Activated CD4-positive, alpha-beta memory T cell treated with anti-CD3 and anti-CD28 coated beads for 36 hours (primary cell): ENCODE data around the gene PSMG1. TPM values are rescaled to one million over a fixed set of nuclear protein-coding genes. Genes with fewer than 3 reads are reported as not detected.
A peak's percentile ranks its signal among the peaks of the same experiment; 100 is the strongest.

ENCODE experiments used
- CTCF ChIA-PET: fragments of 350-600 bp; sonication (Branson Sonifier 250); formaldehyde crosslinking; loops from one replicate; lab custom pipeline; 2021; ENCODE audit warnings: antibody characterized with exemption, inconsistent platforms; lab: Charles Lee
- POLR2A ChIA-PET: fragments of 350-600 bp; sonication (Branson Sonifier 250); formaldehyde crosslinking; loops from one replicate; lab custom pipeline; 2021; ENCODE audit warnings: antibody characterized with exemption; lab: Charles Lee
- DNase-seq: peaks from one replicate; pipeline ENCODE4 v3.0.0-alpha.2; 2020
- H3K27ac Mint-ChIP-seq: one replicate; pipeline ENCODE4 v1.8.0; 2021; ENCODE audit warnings: mixed read lengths
- H3K27me3 Mint-ChIP-seq: one replicate; pipeline ENCODE4 v1.8.0; 2021; ENCODE audit warnings: mixed read lengths
- H3K36me3 Mint-ChIP-seq: one replicate; pipeline ENCODE4 v1.8.0; 2021; ENCODE audit warnings: mixed read lengths
- H3K4me1 Mint-ChIP-seq: one replicate; pipeline ENCODE4 v1.8.0; 2021; ENCODE audit warnings: low read depth, mixed read lengths
- H3K4me3 Mint-ChIP-seq: one replicate; pipeline ENCODE4 v1.8.0; 2021; ENCODE audit warnings: mild to moderate bottlenecking, mixed read lengths
- H3K9me3 Mint-ChIP-seq: one replicate; pipeline ENCODE4 v1.8.0; 2021; ENCODE audit warnings: mixed read lengths
- intact Hi-C: fragments of 100-400 bp; cut with micrococcal nuclease; formaldehyde crosslinking; loops from one replicate; pipeline ENCODE4 v1.15.1; 2023
- total RNA-seq, 2 experiments: library from RNA; stranded (reverse); gene quantifications; one replicate each; pipeline ENCODE4 v1.2.3, GENCODE V29; 2021

The PSMG1 gene
- total RNA-seq, 2 experiments from 2014 or later, result 82.3 to 85.9 TPM

DNA sequence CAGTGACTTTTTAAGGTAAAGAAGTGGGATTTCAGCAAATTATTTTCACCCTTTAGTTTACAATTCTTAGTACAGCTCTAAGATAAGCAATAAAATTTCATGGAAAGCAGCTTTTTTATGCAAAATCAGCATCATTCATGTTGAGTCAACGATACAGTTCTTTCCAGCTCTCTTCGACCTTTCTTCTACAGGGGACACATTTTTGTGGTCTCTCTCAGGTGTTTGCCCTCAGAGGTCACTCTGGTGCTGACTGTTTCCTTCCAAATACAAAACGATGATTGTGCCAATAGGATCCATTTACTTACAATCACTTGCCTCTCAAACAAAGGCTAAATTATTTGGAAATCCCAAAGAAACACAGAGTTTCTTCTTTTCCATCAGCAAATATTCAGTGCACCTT, 51.0 kb downstream of the PSMG1 start:
- no peak overlapping the region for H3K27ac Mint-ChIP-seq
- no peaks in the 10 kb centered on the region for H3K9me3 Mint-ChIP-seq
- POLR2A ChIA-PET, result no interaction called here
- no peaks in the 10 kb centered on the region for H3K36me3 Mint-ChIP-seq
- DNase-seq, result no peak
- intact Hi-C loops, result no loop called here
- H3K27me3 Mint-ChIP-seq, result peaks cover 6% of the 10 kb centered on the region
- no peak overlapping the region for H3K4me3 Mint-ChIP-seq
- CTCF ChIA-PET, result no interaction called here
- no peaks in the 10 kb centered on the region for H3K4me1 Mint-ChIP-seq

- H3K36me3 Mint-ChIP-seq, result no peaks in the 10 kb centered on the region
- no peak overlapping the region for H3K4me3 Mint-ChIP-seq
- no peaks in the 10 kb centered on the region for H3K4me1 Mint-ChIP-seq
- H3K9me3 Mint-ChIP-seq, result no peaks in the 10 kb centered on the region
- POLR2A ChIA-PET, result no interaction called here
- H3K27ac Mint-ChIP-seq, result no peak overlapping the region
- no peak for DNase-seq
- CTCF ChIA-PET, result no interaction called here
- intact Hi-C loops, result no loop called here
- peaks cover 6% of the 10 kb centered on the region for H3K27me3 Mint-ChIP-seq
Measured at GRCh38 chr21:39131791-39132190, 51.5 kb downstream of the PSMG1 start.

DNA sequence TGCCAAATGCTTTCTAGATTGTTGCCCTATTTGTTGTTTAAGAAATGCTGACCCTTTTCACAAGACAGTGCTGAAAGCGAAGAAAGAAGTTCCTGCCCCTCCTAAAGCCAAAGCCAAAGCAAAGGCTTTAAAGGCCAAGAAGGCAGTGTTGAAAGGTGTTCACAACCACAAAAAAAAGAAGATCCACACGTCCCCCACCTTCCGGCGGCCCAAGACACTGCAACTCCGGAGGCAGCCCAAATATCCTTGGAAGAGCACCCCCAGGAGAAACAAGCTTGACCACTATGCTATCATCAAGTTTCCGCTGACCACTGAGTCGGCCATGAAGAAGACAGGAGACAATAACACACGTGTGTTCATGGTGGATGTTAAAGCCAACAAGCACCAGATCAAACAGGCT, 55.7 kb downstream of the PSMG1 start:
- Mint-ChIP-seq H3K4me3 (no peak overlapping the region), H3K4me1 (no peaks in the 10 kb centered on the region), H3K9me3 (peaks cover 4% of the 10 kb centered on the region), H3K36me3 (no peaks in the 10 kb centered on the region), H3K27me3 (peaks cover 6% of the 10 kb centered on the region), H3K27ac (no peak overlapping the region)
- ChIA-PET POLR2A (no interaction called here), CTCF (no interaction called here)
- intact Hi-C loops, result no loop called here
- no peak for DNase-seq

DNA sequence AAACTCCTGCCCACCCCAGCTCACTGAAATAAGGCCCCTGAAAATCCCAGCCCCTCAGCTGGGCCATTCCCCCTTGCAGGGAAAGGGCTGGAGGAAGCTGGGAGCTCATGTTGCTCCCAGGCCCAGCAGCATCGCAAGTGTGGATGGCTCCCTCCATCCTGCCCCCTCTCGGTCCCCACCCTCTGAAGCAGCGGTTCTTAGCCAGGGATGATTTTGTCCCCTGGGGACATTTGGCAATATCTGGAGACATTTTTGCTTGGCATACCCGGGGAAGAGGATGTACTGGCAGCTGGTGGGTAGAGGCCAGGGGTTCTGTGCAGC, 56.8 kb downstream of the PSMG1 start:
- Mint-ChIP-seq H3K36me3 (no peaks in the 10 kb centered on the region), H3K4me1 (no peaks in the 10 kb centered on the region), H3K9me3 (peaks cover 11% of the 10 kb centered on the region), H3K27ac (no peak overlapping the region), H3K27me3 (peaks cover 6% of the 10 kb centered on the region), H3K4me3 (no peak overlapping the region)
- no peak for DNase-seq
- POLR2A ChIA-PET, result no interaction called here
- intact Hi-C loops, result loop anchor here (1.0 kb wide), 1 partner anchor 392 kb away; no protein-coding TSS in a partner anchor
- CTCF ChIA-PET, result interaction anchor here (0.9 to 1.7 kb wide), 2 partner anchors 12 to 392 kb away, joined by 4 read pairs; no protein-coding TSS in a partner anchor

DNA sequence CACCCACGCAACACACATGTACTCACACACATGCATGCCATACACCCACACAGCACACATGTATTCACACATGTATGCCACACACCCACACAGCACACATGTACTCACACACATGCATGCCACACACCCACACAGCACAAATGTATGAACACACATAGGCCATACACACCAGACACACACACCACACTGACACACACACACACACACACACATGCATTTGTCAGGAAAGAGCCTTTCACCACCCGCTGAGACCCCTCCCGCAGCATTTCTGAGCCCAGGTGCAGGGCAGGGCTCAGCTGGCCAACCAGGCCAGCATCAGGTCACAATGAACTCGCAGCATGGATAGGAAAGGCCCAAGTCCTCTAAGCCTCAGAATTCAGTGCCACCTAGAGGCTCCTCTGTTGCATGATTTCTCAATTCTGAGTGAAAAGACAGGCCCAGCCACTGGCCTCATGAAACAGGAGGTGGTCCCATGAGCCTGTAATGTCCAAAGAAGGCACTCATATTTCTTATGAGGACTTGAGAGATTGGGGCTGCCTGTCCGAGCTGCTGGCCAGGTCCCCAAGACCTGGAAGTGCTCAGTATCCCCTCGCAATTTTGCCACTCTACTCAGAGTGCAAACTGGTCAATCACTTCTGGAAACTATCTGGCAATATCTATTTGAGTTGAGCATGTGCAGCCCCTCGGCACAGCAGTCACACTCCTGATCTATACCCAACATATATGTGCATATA, 57.3 kb downstream of the PSMG1 start:
- no peak overlapping the region for H3K27ac Mint-ChIP-seq
- CTCF ChIA-PET, result interaction anchor here (1.7 kb wide), 1 partner anchor 12 kb away, joined by 4 read pairs; no protein-coding TSS in a partner anchor

More for the DNA sequence above, 57.3 kb downstream of the PSMG1 start:
- Mint-ChIP-seq H3K36me3 (no peaks in the 10 kb centered on the region), H3K27me3 (peaks cover 6% of the 10 kb centered on the region), H3K9me3 (peaks cover 11% of the 10 kb centered on the region), H3K4me3 (no peak overlapping the region), H3K4me1 (no peaks in the 10 kb centered on the region)
- DNase-seq, result peak; percentile 15
- intact Hi-C loops, result loop anchor here (1.0 kb wide), 1 partner anchor 392 kb away; no protein-coding TSS in a partner anchor
- POLR2A ChIA-PET, result no interaction called here

Other genes starting within 250 kb of the PSMG1 start
- 10 to 100 TPM; 28.7 to 29.4 TPM for gene BRWD1, start 130.2 kb upstream of the PSMG1 start, total RNA-seq
- gene HMGN1, start 165.6 kb upstream of the PSMG1 start, total RNA-seq, result 100 to 1,000 TPM; 441 to 449 TPM